Endothelial cell of umbilical vein (primary cell): Measurements from ENCODE around the gene EPHA4. TPM values are rescaled to one million over a fixed set of nuclear protein-coding genes. Genes with fewer than 3 reads are reported as not detected.

ENCODE experiments used
- BruUV-seq: library from RNA; stranded (reverse); fragments of 400-500 nt; replicated peaks from 2 replicates; lab custom pipeline; 2021; lab: Mats Ljungman, UMichigan
- CTCF ChIA-PET: fragments of 300-600, 350-600 bp; sonication (Branson Sonifier 250); formaldehyde crosslinking; loops from one replicate; lab custom pipeline; 2021; ENCODE audit warnings: antibody characterized with exemption, inconsistent platforms; lab: Charles Lee
- POLR2A ChIA-PET: fragments of 300-600, 350-600 bp; sonication (Branson Sonifier 250); formaldehyde crosslinking; loops from one replicate; lab custom pipeline; 2021; ENCODE audit warnings: antibody characterized with exemption, inconsistent platforms; lab: Charles Lee
- DNase-seq: peaks from one replicate; pipeline ENCODE4 v3.0.0-alpha.2; 2011; ENCODE audit warnings: low read depth, low spot score
- FAIRE-seq: peaks from 2 replicates; lab custom pipeline; 2011; peaks lifted over from hg19 to GRCh38; lab: Jason Lieb, UNC
- H2AFZ ChIP-seq: 2 replicates; pipeline ENCODE4 v1.6.0; 2012; ENCODE audit warnings: low read depth, low read length, control low read depth, inconsistent platforms
- H3K27ac ChIP-seq: 2 replicates; pipeline ENCODE4 v1.5.1; 2011; ENCODE audit warnings: low read depth, mild to moderate bottlenecking, control low read depth, low read length, moderate library complexity; ENCODE audit not compliant: insufficient read depth
- H3K27me3 ChIP-seq, 2 experiments: 2 replicates each; pipeline versions ENCODE4 v1.6.0 to v1.6.1; 2011; ENCODE audit warnings: low read length in 2 of 2, mixed read lengths in 1 of 2; ENCODE audit not compliant: control insufficient read depth in 2 of 2, insufficient read depth in 2 of 2
- H3K36me3 ChIP-seq, 2 experiments: 2 replicates in 1 of 2; 3 replicates in 1 of 2; pipeline ENCODE4 v1.5.1; 2011; ENCODE audit warnings: low read length in 2 of 2, mild to moderate bottlenecking in 1 of 2, moderate library complexity in 1 of 2; ENCODE audit not compliant: control insufficient read depth in 2 of 2, insufficient read depth in 2 of 2; ENCODE audit errors: extremely low read depth in 1 of 2
- H3K4me1 ChIP-seq: 3 replicates; pipeline ENCODE4 v1.5.1; 2011; ENCODE audit warnings: mild to moderate bottlenecking, low read length; ENCODE audit not compliant: control insufficient read depth, insufficient read depth; ENCODE audit errors: extremely low read depth
- H3K4me2 ChIP-seq: 2 replicates; pipeline ENCODE4 v1.6.1; 2011; ENCODE audit warnings: low read length, control low read depth, mixed read lengths; ENCODE audit not compliant: insufficient read depth
- H3K4me3 ChIP-seq, 3 experiments: fragments of 200-600 bp in 1 of 3; sonication (generic), shearing (Covaris generic) in 1 of 3; replicated peaks in 1 of 3; 2 replicates each; pipeline ENCODE4 v1.5.1; 2011 to 2016; ENCODE audit warnings: control low read depth in 3 of 3, low read length in 3 of 3, mild to moderate bottlenecking in 2 of 3, inconsistent platforms in 1 of 3, low read depth in 1 of 3, moderate library complexity in 1 of 3; ENCODE audit not compliant: insufficient read depth in 1 of 3
- H3K79me2 ChIP-seq: 2 replicates; pipeline ENCODE4 v1.6.0; 2012; ENCODE audit warnings: low read length, inconsistent platforms; ENCODE audit not compliant: control insufficient read depth, insufficient read depth
- H3K9ac ChIP-seq: replicated peaks from 2 replicates; pipeline ENCODE3; 2011; ENCODE audit warnings: low read length, control low read depth; ENCODE audit not compliant: insufficient read depth; ENCODE audit errors: extremely low read depth
- H3K9me1 ChIP-seq: replicated peaks from 3 replicates; pipeline ENCODE4 v1.6.0; 2011; ENCODE audit warnings: mild to moderate bottlenecking, low read length; ENCODE audit not compliant: control insufficient read depth, insufficient read depth; ENCODE audit errors: extremely low read depth
- H3K9me3 ChIP-seq: replicated peaks from 2 replicates; pipeline ENCODE4 v1.5.1; 2012; ENCODE audit warnings: low read length, inconsistent platforms; ENCODE audit not compliant: control insufficient read depth, insufficient read depth
- H4K20me1 ChIP-seq: replicated peaks from 2 replicates; pipeline ENCODE3; 2011; ENCODE audit warnings: mild to moderate bottlenecking, low read length; ENCODE audit not compliant: control insufficient read depth, insufficient read depth; ENCODE audit errors: extremely low read depth
- EZH2 ChIP-seq: IDR thresholded peaks from 2 replicates; pipeline ENCODE4 v1.6.1; 2012; ENCODE audit warnings: borderline replicate concordance, low read depth, mild to moderate bottlenecking, moderate library complexity, low read length, inconsistent platforms; ENCODE audit not compliant: severe bottlenecking
- FOS ChIP-seq: IDR thresholded peaks from 2 replicates; pipeline ENCODE4 v1.6.1; 2011; ENCODE audit warnings: mild to moderate bottlenecking, low read length, moderate library complexity, borderline replicate concordance; ENCODE audit not compliant: insufficient read depth
- GATA2 ChIP-seq: IDR thresholded peaks from 2 replicates; pipeline ENCODE4 v1.7.0; 2011; ENCODE audit warnings: low read depth, mild to moderate bottlenecking, moderate library complexity, mixed read lengths, low read length; ENCODE audit not compliant: insufficient read length, insufficient read depth
- JUN ChIP-seq: IDR thresholded peaks from 2 replicates; pipeline ENCODE4 v1.6.1; 2011; ENCODE audit warnings: borderline replicate concordance, low read depth; ENCODE audit not compliant: insufficient read length, insufficient read depth
- MYC ChIP-seq: IDR thresholded peaks from one replicate; pipeline ENCODE4 v1.6.1; 2011; ENCODE audit warnings: mild to moderate bottlenecking, low read depth, low read length
- POLR2A ChIP-seq: IDR thresholded peaks from 2 replicates; pipeline ENCODE4 v1.6.1; 2012; ENCODE audit warnings: low read depth, mild to moderate bottlenecking, control low read depth, low read length
- POLR2AphosphoS5 ChIP-seq: IDR thresholded peaks from 2 replicates; pipeline ENCODE4 v1.6.1; 2012; ENCODE audit warnings: low read depth, mild to moderate bottlenecking, control low read depth, low read length, moderate library complexity; ENCODE audit not compliant: insufficient read depth
- dilution Hi-C: fragments of 300-500 bp; cut with MboI; formaldehyde crosslinking; loops from one replicate; pipeline ENCODE4 v1.15.0; 2019; ENCODE audit warnings: low sequenced_read_pairs; ENCODE audit not compliant: extremely low pct_ligation_motif_present
- intact Hi-C: fragments of 100-400 bp; cut with micrococcal nuclease; formaldehyde crosslinking; loops from one replicate; pipeline ENCODE4 v1.10.0; 2022
- polyA plus RNA-seq, 4 experiments: library from polyadenylated mRNA; depleted of rRNA in 3 of 4; stranded (reverse) in 3 of 4; unstranded in 1 of 4; fragments of >200 nt; gene quantifications; 2 replicates each; pipeline versions ENCODE4 v1.2.1 to v1.2.3, GENCODE V29; 2011 to 2012; ENCODE audit warnings: missing spikeins in 1 of 4
- total RNA-seq: library from RNA; stranded (reverse); gene quantifications from 2 replicates; pipeline ENCODE4 v1.2.3, GENCODE V29; 2021
- TF ChIP-seq, protein P1 (sequence below): IDR thresholded peaks from 2 replicates; pipeline ENCODE4 v1.6.1; 2011; ENCODE audit not compliant: insufficient read depth, insufficient read length
- TF ChIP-seq, protein P2 (sequence below), 2 donors: IDR thresholded peaks; 1 replicate in 1 of 2; 2 replicates in 1 of 2; pipeline ENCODE4 v1.5.1; 2011; ENCODE audit warnings: low read length in 2 of 2, mild to moderate bottlenecking in 2 of 2, moderate library complexity in 2 of 2, control low read depth in 1 of 2, inconsistent platforms in 1 of 2, low read depth in 1 of 2; ENCODE audit not compliant: insufficient read depth in 1 of 2; ENCODE audit errors: extremely low read depth in 1 of 2

EPHA4 gene
- total and polyA plus RNA-seq, 2 donors (not counting 3 experiments of a cell fraction or from before 2014, with no cell fraction given) = 11.9 to 19.8 TPM

DNA sequence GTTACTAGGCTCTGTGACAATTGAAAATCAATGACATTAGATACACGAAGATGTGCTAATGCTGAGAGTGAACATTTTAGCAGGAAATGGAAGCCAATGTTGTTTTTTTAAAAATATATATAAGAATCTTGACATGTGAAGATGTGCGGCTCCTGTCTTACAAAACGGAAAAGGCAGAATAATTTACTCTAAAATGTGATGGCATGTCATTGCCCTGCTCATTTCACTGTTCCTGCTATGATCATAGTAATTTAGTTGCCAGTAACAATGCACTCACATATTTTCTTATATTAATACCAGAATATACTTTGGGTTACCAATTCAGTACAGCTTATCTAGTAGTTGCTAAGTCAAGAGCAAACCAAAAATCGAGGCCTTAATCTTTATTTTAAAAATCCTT is 10.3 kb downstream of the EPHA4 start:
- intact Hi-C loops = no loop called here
- H3K9ac ChIP-seq = no peak overlapping the region

More for the DNA sequence above, 10.3 kb downstream of the EPHA4 start:
- DNase-seq = no peak
- H3K4me3 ChIP-seq = no peak overlapping the region
- no peaks in the 10 kb centered on the region for H3K4me1 ChIP-seq
- H3K9me1 ChIP-seq = no peaks in the 10 kb centered on the region
- H3K9me3 ChIP-seq = no peaks in the 10 kb centered on the region
- H3K4me2 ChIP-seq = no peak overlapping the region
- dilution Hi-C loops = no loop called here
- POLR2A ChIA-PET = no interaction called here
- no peak overlapping the region for H2AFZ ChIP-seq
- TF ChIP-seq POLR2A (no peak), EZH2 (no peak), POLR2AphosphoS5 (no peak), FOS (no peak), JUN (no peak), MYC (no peak), GATA2 (no peak)
- TF ChIP-seq, protein P1, sequence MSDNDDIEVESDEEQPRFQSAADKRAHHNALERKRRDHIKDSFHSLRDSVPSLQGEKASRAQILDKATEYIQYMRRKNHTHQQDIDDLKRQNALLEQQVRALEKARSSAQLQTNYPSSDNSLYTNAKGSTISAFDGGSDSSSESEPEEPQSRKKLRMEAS = no peak
- TF ChIP-seq, protein P2, sequence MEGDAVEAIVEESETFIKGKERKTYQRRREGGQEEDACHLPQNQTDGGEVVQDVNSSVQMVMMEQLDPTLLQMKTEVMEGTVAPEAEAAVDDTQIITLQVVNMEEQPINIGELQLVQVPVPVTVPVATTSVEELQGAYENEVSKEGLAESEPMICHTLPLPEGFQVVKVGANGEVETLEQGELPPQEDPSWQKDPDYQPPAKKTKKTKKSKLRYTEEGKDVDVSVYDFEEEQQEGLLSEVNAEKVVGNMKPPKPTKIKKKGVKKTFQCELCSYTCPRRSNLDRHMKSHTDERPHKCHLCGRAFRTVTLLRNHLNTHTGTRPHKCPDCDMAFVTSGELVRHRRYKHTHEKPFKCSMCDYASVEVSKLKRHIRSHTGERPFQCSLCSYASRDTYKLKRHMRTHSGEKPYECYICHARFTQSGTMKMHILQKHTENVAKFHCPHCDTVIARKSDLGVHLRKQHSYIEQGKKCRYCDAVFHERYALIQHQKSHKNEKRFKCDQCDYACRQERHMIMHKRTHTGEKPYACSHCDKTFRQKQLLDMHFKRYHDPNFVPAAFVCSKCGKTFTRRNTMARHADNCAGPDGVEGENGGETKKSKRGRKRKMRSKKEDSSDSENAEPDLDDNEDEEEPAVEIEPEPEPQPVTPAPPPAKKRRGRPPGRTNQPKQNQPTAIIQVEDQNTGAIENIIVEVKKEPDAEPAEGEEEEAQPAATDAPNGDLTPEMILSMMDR (IDR thresholded peaks at IDR 0.05; ENCODE audit: extremely low read depth in 1 of 2, insufficient read depth in 1 of 2, low read depth in 1 of 2, low read length in 2 of 2) = no peak
- no peak overlapping the region for H3K27ac ChIP-seq
- CTCF ChIA-PET = no interaction called here
- H3K79me2 ChIP-seq = peaks cover 11% of the 10 kb centered on the region
- H3K36me3 ChIP-seq = no peaks in the 10 kb centered on the region
- no TSS peak for BruUV-seq
- no peaks in the 10 kb centered on the region for H3K27me3 ChIP-seq
- no peaks in the 10 kb centered on the region for H4K20me1 ChIP-seq
- FAIRE-seq = no peak
